HepG2 (cell line): ENCODE data around the gene CCDC57. TPM values are rescaled to one million over a fixed set of nuclear protein-coding genes. Genes with fewer than 3 reads are reported as not detected.

Experiments
- ATF1 ChIP-seq: IDR thresholded peaks from 2 replicates; pipeline ENCODE4 v1.6.1; 2016; ENCODE audit warnings: mild to moderate bottlenecking, control low read depth
- E2F5 ChIP-seq: sonication (generic); formaldehyde crosslinking; conservative IDR thresholded peaks from 2 replicates; pipeline ENCODE4 v1.4.0; 2020; ENCODE audit warnings: missing genetic modification reagents
- ELK4 ChIP-seq: sonication (generic); formaldehyde crosslinking; IDR thresholded peaks from 2 replicates; pipeline ENCODE4 v1.9.0; 2021; ENCODE audit warnings: missing genetic modification reagents, borderline replicate concordance
- FOXO1 ChIP-seq: sonication (generic); formaldehyde crosslinking; IDR thresholded peaks from 2 replicates; pipeline ENCODE4 v1.4.0; 2020; ENCODE audit warnings: missing genetic modification reagents
- FUBP1 ChIP-seq: sonication (generic); formaldehyde crosslinking; IDR thresholded peaks from 2 replicates; pipeline ENCODE4 v1.5.1; 2020; ENCODE audit warnings: missing genetic modification reagents, mild to moderate bottlenecking, borderline replicate concordance
- HMG20A ChIP-seq: IDR thresholded peaks from 2 replicates; pipeline ENCODE4 v1.6.1; 2016; ENCODE audit warnings: borderline replicate concordance
- NONO ChIP-seq, 2 experiments: fragments of 450-650 bp in 1 of 2; sonication (generic) in 1 of 2; formaldehyde crosslinking in 1 of 2; IDR thresholded peaks in 1 of 2; conservative IDR thresholded peaks in 1 of 2; 2 replicates each; pipeline versions ENCODE4 v1.6.1 to v1.8.0; 2017 to 2022; ENCODE audit warnings: mild to moderate bottlenecking in 1 of 2, missing genetic modification reagents in 1 of 2, moderate library complexity in 1 of 2
- PBX2 ChIP-seq: IDR thresholded peaks from 2 replicates; pipeline ENCODE4 v1.6.1; 2016; ENCODE audit warnings: control low read depth
- PHF21A ChIP-seq: sonication (generic); formaldehyde crosslinking; IDR thresholded peaks from 2 replicates; pipeline ENCODE4 v1.5.0; 2020; ENCODE audit warnings: mild to moderate bottlenecking, missing genetic modification reagents
- SSRP1 ChIP-seq: IDR thresholded peaks from 2 replicates; pipeline ENCODE4 v1.6.1; 2016; ENCODE audit warnings: control low read depth
- ZFP82 ChIP-seq: sonication (generic); formaldehyde crosslinking; IDR thresholded peaks from 2 replicates; pipeline ENCODE4 v1.5.1; 2020; ENCODE audit warnings: mild to moderate bottlenecking, missing genetic modification reagents, borderline replicate concordance
- ZNF12 ChIP-seq: sonication (generic); formaldehyde crosslinking; IDR thresholded peaks from 2 replicates; pipeline ENCODE4 v1.5.0; 2020; ENCODE audit warnings: missing genetic modification reagents
- ZNF230 ChIP-seq: sonication (generic); formaldehyde crosslinking; IDR thresholded peaks from 2 replicates; pipeline ENCODE4 v1.4.0; 2020; ENCODE audit warnings: mild to moderate bottlenecking, missing genetic modification reagents
- ZNF280B ChIP-seq: sonication (generic); formaldehyde crosslinking; IDR thresholded peaks from 2 replicates; pipeline ENCODE4 v1.5.0; 2020; ENCODE audit warnings: missing genetic modification reagents, mild to moderate bottlenecking, borderline replicate concordance
- ZNF296 ChIP-seq: sonication (generic); formaldehyde crosslinking; conservative IDR thresholded peaks from 2 replicates; pipeline ENCODE4 v1.5.0; 2020; ENCODE audit warnings: mild to moderate bottlenecking, missing genetic modification reagents
- ZNF383 ChIP-seq: sonication (generic); formaldehyde crosslinking; IDR thresholded peaks from 2 replicates; pipeline ENCODE4 v1.4.0; 2020; ENCODE audit warnings: missing genetic modification reagents, mild to moderate bottlenecking, borderline replicate concordance
- ZNF670 ChIP-seq: sonication (generic); formaldehyde crosslinking; IDR thresholded peaks from 2 replicates; pipeline ENCODE4 v1.8.0; 2022; ENCODE audit warnings: mild to moderate bottlenecking, missing genetic modification reagents, borderline replicate concordance
- ZSCAN31 ChIP-seq: sonication (generic); formaldehyde crosslinking; IDR thresholded peaks from 2 replicates; pipeline ENCODE4 v1.5.0; 2020; ENCODE audit warnings: low read depth, mild to moderate bottlenecking, missing genetic modification reagents
- ZUFSP ChIP-seq: sonication (generic); formaldehyde crosslinking; IDR thresholded peaks from 2 replicates; pipeline ENCODE4 v1.9.0; 2021; ENCODE audit warnings: missing genetic modification reagents, mild to moderate bottlenecking, borderline replicate concordance
- polyA plus RNA-seq, 8 experiments: library from polyadenylated mRNA; depleted of rRNA in 3 of 8; stranded (reverse) in 7 of 8; unstranded in 1 of 8; fragments of >200 nt; fragmentation: Illumina TruSeq in 4 of 8; extraction: Trizol in 4 of 8; gene quantifications; 2 replicates each; pipeline versions ENCODE4 v1.2.1 to v1.2.3, GENCODE V29; 2011 to 2016; ENCODE audit warnings: low read depth in 4 of 8, missing spikeins in 1 of 8, mixed read lengths in 1 of 8; ENCODE audit not compliant: insufficient read depth in 1 of 8
- total RNA-seq, 5 experiments: library from RNA; depleted of rRNA; stranded (reverse); fragments of >200 nt; fragmentation: Illumina TruSeq; extraction: Trizol; gene quantifications; 2 replicates each; pipeline ENCODE4 v1.2.3, GENCODE V29; 2016; ENCODE audit warnings: low read depth in 1 of 5

CCDC57 gene
- total and polyA plus RNA-seq, 2 of the 13 experiments (the other 11 are each of a cell fraction or from before 2014, with no cell fraction given): 59.3 to 59.9 TPM

- TF ChIP-seq E2F5: peak; percentile 66; the same call in 1 of the 2 replicates
- peak; percentile 73 for TF ChIP-seq FOXO1
- TF ChIP-seq ELK4 (CRISPR knock-in tag): no peak
- TF ChIP-seq ZNF12 (CRISPR knock-in tag): peak; percentile 61; the same call in 1 of the 2 replicates
- peak; percentile 97 for TF ChIP-seq ZNF296 (CRISPR knock-in tag)
- no peak for TF ChIP-seq FUBP1 (CRISPR knock-in tag)
- peak; percentile 99 for TF ChIP-seq ZSCAN31 (CRISPR knock-in tag)
- TF ChIP-seq ZUFSP: 0 out of 2 replicates have a peak, but pooled peaks have one; percentile 54
- TF ChIP-seq SSRP1 (CRISPR knock-in tag): peak; percentile 18; the same call in 1 of the 2 replicates
- TF ChIP-seq HMG20A (CRISPR knock-in tag): peak; percentile 61; the same call in 1 of the 2 replicates
- TF ChIP-seq ZFP82 (CRISPR knock-in tag): peak; percentile 68; the same call in 1 of the 2 replicates
- TF ChIP-seq ZNF230: peak; percentile 94
- peak; percentile 97; the same call in 1 of the 2 replicates for TF ChIP-seq ZNF670 (CRISPR knock-in tag)
- TF ChIP-seq ATF1 (CRISPR knock-in tag): no peak
- TF ChIP-seq NONO (IDR thresholded peaks at IDR 0.05): no peak
- peak; percentile 68 for TF ChIP-seq NONO (CRISPR knock-in tag; conservative IDR thresholded peaks at IDR 0.05)
- TF ChIP-seq PHF21A (CRISPR knock-in tag): peak; percentile 99
- TF ChIP-seq PBX2 (CRISPR knock-in tag): no peak
- TF ChIP-seq ZNF383 (CRISPR knock-in tag): no peak
- TF ChIP-seq ZNF280B: peak; percentile 98
These were observed 23.7 kb upstream of the CCDC57 start (continued) for GRCh38 chr17:82236142-82236971.
